ENCODE measurements around the gene STRC.
"Not testable (repeated sequence)": the region's sequence is repeated elsewhere in the genome, so short reads cannot be mapped to it uniquely, and the experiment has no call there.

STRC gene

DNA sequence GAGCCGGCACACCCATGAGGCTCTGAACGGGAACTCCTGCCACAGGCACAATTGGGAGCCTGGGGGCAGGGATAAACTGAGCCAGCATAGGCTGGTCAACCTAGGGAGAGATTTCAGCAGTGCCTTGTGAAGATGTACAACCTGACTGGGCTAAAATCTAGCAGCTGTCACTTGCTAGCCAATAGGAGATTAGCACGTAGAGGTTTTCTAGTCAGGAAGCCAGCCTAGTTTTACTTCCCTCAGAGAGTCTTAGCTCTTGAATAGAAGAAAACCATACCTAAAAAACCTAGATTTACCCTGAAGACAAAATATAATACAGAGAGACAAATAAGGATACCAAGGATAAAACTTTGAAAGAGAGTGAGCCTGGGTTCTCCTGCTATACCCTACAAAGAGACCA lies 55.8 kb downstream of the STRC start:
- not testable (repeated sequence) for DNase-seq

DNA sequence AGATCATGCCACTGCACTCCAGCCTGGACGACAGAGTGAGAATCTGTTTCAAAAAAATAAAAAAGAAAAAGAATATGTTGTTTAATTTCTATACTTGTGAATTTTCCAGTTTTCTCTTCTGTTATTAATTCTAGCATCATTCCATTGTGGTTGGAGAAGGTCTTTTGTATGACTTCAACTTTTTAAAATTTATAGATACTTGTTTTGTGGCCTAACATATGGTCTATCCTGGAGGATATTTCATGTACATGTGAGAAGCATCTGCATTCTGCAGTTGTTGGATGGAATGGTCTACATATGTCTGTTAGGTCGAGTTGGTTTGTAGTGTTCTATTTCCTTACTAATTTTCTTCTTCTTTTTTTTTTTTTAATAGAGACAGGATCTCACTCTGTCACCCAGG lies 65.6 kb downstream of the STRC start:
- no peak for DNase-seq

DNA sequence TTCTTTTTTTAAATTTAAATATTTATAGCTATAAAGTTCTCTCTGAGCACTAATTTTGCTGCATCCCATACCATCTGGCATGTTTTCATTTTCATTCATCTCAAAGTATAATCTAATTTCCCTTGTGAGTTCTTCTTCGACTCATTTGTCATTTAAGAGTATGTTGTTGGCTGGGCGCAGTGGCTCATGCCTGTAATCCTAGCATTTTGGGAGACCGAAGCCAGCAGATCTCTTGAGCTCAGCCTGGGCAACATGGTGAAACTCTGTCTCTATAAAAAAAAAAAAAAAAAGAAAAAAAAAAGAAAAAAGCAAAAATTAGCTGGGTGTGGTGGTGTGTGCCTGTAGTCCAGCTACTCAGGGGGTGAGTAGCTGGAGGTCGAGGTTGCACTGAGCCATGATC lies 66.3 kb downstream of the STRC start:
- DNase-seq, result no peak

DNA sequence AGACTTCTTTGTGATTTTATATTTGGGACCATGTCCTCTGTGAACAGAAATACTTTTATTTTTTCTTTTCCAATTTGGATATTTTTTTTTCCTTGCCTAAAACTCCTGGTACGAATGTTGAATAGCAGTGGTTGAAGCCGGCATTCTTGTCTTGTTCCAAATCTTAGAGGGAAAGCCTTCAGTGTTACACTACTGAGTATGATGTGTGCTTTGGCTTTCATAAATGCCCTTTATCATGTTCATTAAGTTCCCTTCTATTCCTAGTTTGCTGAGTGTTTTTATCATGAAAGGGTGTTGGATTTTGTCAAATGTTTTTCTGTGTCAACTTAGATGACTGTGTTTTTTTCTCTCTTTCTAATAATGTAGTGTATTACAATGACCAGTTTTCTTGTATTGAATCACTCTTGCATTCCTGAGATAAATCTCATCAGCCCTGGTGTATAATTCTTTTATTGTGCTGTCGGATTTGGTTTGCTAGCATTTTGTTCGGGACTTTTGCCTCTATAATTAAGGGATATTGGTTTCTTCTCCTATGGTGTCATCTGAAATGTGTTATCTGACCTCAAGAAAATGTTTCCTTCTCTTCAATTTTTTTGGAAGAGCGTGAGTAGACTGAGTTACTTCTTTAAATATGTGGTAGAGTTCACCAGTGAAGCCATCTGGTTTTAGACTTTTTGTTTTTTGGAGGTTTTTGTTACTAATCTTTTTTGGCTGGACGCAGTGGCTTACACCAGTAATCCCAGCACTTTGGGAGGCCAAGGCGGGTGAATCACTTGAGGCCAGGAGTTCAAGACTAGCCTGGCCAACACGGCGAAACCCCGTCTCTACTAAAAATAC lies 67.9 kb downstream of the STRC start:
- DNase-seq, result no peak
